ENCODE measurements around the gene SEH1L. TPM values are rescaled to one million over a fixed set of nuclear protein-coding genes. Genes with fewer than 3 reads are reported as not detected.

The SEH1L gene
- polyA plus RNA-seq, 2 of the 4 experiments (the other 2 are of a cell fraction), result 31.6 to 63.1 TPM

- TF ChIP-seq NPAS2 (CRISPR knock-in tag; IDR thresholded peaks at IDR 0.05; ENCODE audit: borderline replicate concordance) (no peak), ELK1 (IDR thresholded peaks at IDR 0.05; ENCODE audit: low read depth, low read length) (no peak), ZFP36 (IDR thresholded peaks at IDR 0.05; ENCODE audit: borderline replicate concordance, partially characterized antibody) (no peak), EP300 (IDR thresholded peaks at IDR 0.05) (no peak), HES2 (IDR thresholded peaks at IDR 0.05) (no peak), ATOH8 (CRISPR knock-in tag; IDR thresholded peaks at IDR 0.05; ENCODE audit: low read depth) (no peak), EHMT2 (IDR thresholded peaks at IDR 0.05; ENCODE audit: low read depth) (no peak), POLR2A (IDR thresholded peaks at IDR 0.05; ENCODE audit: low read length) (no peak), FOXS1 (CRISPR knock-in tag; IDR thresholded peaks at IDR 0.05) (no peak), RAD21 (conservative IDR thresholded peaks at IDR 0.05 in 1 of 2, IDR thresholded peaks at IDR 0.05 in 1 of 2) (no peak), FOSB (CRISPR knock-in tag; IDR thresholded peaks at IDR 0.05) (no peak), HDAC2 (IDR thresholded peaks at IDR 0.05) (no peak), CBX2 (IDR thresholded peaks at IDR 0.05; ENCODE audit: borderline replicate concordance, low read depth) (no peak), MAX (IDR thresholded peaks at IDR 0.05) (no peak), PHF8 (IDR thresholded peaks at IDR 0.05; ENCODE audit: borderline replicate concordance, low read depth) (no peak), RARB (CRISPR knock-in tag; IDR thresholded peaks at IDR 0.05) (no peak), CEBPB (IDR thresholded peaks at IDR 0.05) (no peak)
- ChIA-PET CTCF (no interaction called here), POLR2A (no interaction called here)
- FAIRE-seq, result no peak
- no peak for DNase-seq (ENCODE audit: low read depth in 1 of 2, low spot score in 1 of 2)
- Histone ChIP-seq H3K4me2 (no peak overlapping the region), H3K9me3 (no peaks in the 10 kb centered on the region), H3K27ac (no peak overlapping the region), H3K4me1 (no peaks in the 10 kb centered on the region), H3K4me3 (no peak overlapping the region)
- 91% methylated on average over 2 of the region's 2 CpGs for WGBS (ENCODE audit: missing lambda C conversion rate)
- ATAC-seq, result no peak
These were observed 12.6 kb downstream of the SEH1L start for GRCh38 chr18:12960395-12960794.

GRCh38 chr18:12960853-12961397 lies 13.1 kb downstream of the SEH1L start:
- POLR2A ChIA-PET, result no interaction called here
- no peak for ATAC-seq
- no peaks in the 10 kb centered on the region for H3K9me3 ChIP-seq
- no peaks in the 10 kb centered on the region for H3K4me1 ChIP-seq
- CTCF ChIA-PET, result no interaction called here
- 72% methylated on average over 6 of the region's 6 CpGs for WGBS (ENCODE audit: missing lambda C conversion rate)
- FAIRE-seq, result no peak
- H3K4me2 ChIP-seq, result no peak overlapping the region
- no peak for DNase-seq (ENCODE audit: low read depth in 1 of 2, low spot score in 1 of 2)
- no peak overlapping the region for H3K27ac ChIP-seq
- H3K4me3 ChIP-seq, result no peak overlapping the region
- TF ChIP-seq HOXA7 (CRISPR knock-in tag; IDR thresholded peaks at IDR 0.05) (no peak), RFX5 (IDR thresholded peaks at IDR 0.05) (no peak), TP53 (CRISPR knock-in tag; IDR thresholded peaks at IDR 0.05) (no peak), MAFK (IDR thresholded peaks at IDR 0.05; ENCODE audit: partially characterized antibody) (no peak), CEBPB (IDR thresholded peaks at IDR 0.05) (no peak), HDAC2 (IDR thresholded peaks at IDR 0.05) (no peak), HEYL (CRISPR knock-in tag; IDR thresholded peaks at IDR 0.05) (no peak), EHMT2 (IDR thresholded peaks at IDR 0.05; ENCODE audit: low read depth) (no peak), ZFP36 (IDR thresholded peaks at IDR 0.05; ENCODE audit: borderline replicate concordance, partially characterized antibody) (no peak), KDM5A (IDR thresholded peaks at IDR 0.05) (no peak), EP300 (IDR thresholded peaks at IDR 0.05) (no peak), RARB (CRISPR knock-in tag; IDR thresholded peaks at IDR 0.05) (no peak), CTCF (IDR thresholded peaks at IDR 0.05) (no peak), NPAS2 (CRISPR knock-in tag; IDR thresholded peaks at IDR 0.05; ENCODE audit: borderline replicate concordance) (no peak), PBX3 (IDR thresholded peaks at IDR 0.05) (no peak), HMGXB4 (CRISPR knock-in tag; IDR thresholded peaks at IDR 0.05; ENCODE audit: borderline replicate concordance) (no peak), RAD21 (conservative IDR thresholded peaks at IDR 0.05 in 1 of 2, IDR thresholded peaks at IDR 0.05 in 1 of 2) (no peak), NFE2L2 (conservative IDR thresholded peaks at IDR 0.05; ENCODE audit: low read length) (no peak)
